Measurements from ENCODE around the gene SYDE2.
"Not testable (repeated sequence)": the region's sequence is repeated elsewhere in the genome, so short reads cannot be mapped to it uniquely, and the experiment has no call there.

Gene SYDE2

DNA sequence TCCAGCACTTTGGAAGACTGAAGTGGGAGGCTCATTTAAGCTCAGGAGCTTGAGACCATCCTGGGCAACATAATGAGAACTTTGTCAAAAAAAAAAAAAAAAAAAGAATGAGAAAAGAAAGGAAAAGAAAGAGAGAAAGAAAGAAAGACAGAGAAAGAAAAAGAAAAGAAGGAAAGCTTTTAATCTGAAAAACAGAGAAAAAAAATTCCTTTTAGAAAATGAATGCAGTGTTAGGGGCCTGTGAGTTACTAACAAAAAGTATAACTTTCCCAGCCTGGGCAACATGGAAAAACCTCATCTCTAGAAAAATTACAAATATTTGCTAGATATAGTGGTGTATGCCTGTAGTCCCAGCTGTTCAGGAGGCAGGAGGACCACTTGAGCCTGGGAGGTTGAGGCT lies 15.9 kb upstream of the SYDE2 start:
- DNase-seq, result no peak

DNA sequence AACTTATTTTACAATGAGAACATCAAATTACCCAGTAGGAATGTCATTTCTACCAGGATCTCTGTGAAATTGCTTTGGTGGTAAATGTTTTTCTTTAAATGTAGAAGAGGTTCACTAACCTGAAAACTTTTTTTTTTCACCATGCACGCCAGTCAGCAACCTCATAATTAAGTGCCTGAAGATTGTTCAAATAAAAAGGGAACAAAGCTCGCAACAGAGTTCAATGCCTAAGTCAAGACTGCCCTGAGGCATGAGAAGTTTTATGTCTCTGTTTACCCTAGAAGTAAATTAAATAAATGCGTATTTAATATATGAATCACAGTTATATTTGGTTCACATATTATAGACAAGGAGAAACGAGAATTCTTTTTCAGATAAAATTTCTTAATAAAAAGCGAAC lies 13.8 kb upstream of the SYDE2 start:
- DNase-seq, result no peak

DNA sequence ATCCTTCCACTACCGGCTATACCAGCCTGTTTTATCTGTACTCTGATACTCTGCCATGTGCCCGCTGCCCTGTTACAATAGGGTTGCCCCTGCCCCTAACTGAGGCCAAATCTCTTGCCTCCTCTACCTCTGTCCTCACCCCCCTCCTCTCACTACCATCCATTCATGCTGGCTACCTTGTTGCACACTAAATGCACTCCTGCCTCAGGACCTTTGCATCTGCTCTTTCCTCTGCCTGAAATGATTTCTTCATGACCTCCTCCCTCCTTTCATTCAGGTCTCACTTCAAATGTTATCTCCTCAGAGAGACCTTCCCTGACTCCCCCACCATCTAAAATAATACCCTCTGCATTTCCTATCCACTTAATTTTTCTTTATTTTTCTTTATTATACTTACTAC lies 7.7 kb upstream of the SYDE2 start:
- DNase-seq, result no peak

DNA sequence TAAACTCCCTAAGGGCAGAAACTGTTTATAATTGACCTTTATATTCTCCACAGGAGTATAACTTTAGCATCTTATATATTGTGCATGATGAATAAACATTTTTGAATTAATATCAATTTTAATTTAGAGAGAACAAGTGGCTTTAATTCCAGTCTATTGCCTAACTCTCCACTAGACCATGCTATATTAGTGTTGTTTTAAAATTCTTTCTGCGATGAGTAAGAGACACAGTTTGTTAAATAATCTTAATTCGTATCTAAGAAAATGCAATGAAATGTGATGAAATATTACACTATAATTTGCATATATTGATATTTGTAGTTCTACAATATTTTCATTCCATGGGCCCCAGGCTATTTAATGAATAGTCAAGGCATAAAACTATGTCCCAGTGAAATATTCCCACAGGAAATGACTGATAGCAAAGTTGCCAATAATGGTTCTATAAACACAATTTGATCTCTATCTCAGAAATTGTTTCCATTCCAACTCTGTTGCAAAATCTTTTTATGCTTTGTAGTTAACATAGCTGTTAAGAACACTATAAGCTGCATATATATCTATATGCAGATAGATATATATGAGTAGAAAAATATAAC lies 2.9 kb upstream of the SYDE2 start:
- DNase-seq, result no peak

DNA sequence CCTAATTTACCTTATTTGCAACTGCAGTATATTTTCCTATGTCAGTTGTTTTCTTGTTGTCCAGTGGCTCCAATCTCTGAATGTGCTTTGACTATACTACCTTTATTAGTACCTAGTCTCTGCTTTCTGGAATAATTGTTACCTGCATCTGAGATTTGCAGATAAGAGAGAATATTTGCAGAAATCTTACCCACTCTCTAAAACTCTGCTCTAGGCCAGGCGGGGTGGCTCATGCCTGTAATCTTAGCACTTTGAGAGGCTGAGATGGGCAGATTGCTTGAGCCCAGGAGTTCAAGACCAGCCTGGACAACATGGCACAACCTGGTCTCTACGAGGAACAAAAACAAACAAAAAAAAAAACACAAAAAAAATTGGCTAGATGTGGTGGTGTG lies 2.0 kb upstream of the SYDE2 start:
- no peak for DNase-seq

DNA sequence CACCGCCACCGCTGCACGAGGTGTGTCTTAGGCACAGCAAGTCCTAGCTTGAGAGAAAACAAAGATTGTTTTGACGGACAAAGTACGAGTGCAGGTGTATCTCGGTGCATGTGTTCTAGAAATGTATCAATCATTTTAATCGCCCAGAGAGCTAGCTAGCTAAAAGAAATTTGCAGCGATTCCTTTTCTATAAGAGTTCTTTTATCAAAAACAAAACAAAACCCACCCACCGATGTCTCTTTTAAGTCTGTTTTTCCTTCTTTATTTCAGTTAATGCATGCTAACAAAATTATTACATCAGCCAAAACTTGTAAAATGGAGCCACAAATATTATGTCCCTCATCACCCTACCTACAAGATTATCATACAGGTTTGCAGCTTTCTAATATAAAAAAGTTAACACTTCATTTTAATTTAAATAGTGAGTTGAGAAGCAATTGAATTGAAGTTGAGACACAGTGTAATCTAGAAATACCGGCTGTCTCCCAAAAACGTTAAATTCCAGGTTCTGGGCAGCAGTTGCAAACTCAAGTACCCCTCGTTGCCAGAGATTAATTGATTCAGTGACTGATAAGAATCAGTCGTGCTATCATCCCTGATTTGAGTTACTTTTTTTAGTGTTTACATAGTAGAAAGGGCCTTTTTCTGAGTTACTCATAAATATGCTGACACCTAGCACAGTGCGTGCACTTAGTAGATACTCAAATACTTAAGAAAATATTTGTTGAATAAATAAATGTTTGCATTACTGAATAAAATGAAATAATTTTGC lies 1.5 kb upstream of the SYDE2 start:
- DNase-seq, result peak; percentile 42

DNA sequence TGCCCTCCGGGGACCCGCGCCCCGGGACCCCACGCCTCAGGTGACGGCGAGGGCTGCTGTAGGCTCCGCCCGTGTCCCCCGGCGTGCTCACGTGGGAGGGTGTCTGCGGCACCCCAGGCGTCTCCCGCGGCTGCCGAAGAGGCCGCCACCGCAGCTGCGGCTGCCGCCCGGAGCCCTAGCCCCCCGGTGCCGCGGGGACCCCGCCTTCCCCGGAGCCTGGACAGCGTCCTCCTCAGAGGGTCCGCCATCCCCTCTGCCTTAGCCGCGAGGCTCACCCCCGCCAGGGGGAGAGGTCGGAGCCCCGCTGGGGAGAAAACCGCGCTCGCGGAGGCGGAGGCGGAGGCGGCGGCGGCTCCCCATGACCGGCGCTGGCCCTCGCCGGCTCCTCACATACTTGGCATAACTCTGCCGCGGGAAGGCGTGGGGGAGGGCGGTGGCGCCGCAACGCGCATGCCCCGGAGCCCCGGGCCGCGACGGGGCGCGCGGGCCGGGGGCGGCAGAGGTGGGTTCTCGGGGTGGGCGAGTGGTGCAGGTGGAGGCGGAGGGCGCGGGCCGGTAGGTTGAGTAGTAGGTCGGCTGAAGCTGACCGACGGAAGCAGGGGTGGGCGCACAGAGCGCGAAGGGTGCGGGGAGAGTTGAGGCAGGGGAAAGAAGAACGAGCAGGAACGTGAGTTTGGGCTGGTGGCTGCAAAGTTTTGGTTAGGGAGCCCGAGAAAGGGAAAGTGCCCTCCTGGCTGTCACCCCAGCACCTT lies 700 bp upstream of the SYDE2 start:
- DNase-seq, result peak; percentile 56

DNA sequence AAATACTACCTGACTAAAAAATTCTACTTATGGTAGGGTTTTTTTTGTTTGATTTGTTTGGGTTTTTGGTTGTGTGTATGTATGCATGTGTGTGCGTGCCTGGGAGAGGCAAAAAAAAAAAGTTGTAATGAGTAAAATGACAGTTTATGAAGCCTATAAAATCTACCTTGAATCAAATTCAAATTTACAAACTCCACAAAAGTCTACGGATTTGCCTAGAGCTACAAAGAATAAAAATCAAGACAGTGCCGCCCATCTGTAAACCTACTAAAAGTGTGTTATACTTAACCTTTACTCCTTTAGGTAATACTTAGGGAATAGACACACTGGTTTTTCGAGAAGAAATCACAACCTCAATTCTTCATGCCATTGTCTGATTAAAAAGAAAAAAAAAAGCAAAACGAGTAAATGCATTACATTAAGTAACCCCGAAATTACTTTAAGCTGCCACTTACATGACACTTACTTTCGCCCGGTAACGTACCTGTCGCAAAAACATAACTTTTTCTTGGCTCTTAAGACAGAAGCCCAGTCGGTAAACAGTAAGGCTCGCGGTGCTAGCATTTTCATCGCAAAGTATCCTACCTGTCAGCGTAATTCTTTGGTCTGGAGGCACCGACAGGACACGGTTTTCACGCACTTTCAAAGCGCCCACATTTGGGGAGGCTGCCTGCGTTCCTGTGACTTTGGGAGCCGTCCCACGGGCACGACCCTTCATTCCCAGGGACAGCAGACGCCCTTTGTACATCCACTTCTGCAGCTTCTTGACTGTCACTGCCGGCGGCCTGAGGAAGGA lies 951 bp downstream of the SYDE2 start:
- DNase-seq, result peak; percentile 37

DNA sequence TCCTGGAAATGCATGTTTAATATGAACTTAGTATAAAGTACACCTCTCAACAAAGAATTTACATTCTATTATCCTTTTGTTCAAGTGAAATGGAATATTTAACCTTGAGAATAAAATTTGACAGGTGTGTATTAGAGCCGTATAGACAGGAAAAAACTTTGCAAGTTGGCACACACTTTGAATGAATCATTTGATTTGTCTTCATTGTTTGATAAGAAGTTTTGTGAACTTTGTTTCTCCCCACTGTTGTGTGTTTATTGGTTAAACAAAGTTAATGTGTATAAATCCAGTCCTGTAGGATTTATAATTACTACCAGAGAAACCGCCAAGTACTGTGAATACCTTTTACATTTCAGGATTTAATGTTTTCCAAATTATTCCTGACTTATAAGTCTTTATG lies 2.0 kb downstream of the SYDE2 start:
- no peak for DNase-seq

DNA sequence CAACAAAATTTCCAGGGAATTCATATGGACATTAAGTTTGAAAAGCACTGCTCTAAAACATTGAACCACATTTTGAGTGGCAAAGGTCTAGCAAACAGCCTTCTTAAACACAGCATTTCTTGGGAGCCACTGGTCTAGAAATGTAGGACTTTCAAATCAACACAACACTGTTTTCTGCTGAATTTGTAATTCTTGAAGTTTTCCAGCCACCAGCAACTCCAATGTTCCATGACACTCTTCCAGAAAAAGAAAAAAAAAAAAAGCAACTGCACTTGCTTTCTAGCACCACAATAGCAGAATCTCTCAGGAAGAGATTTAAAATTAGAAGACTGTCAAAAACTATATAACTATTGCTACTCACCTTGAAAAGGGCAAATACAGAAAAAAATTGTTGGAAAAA lies 4.5 kb downstream of the SYDE2 start:
- no peak for DNase-seq

DNA sequence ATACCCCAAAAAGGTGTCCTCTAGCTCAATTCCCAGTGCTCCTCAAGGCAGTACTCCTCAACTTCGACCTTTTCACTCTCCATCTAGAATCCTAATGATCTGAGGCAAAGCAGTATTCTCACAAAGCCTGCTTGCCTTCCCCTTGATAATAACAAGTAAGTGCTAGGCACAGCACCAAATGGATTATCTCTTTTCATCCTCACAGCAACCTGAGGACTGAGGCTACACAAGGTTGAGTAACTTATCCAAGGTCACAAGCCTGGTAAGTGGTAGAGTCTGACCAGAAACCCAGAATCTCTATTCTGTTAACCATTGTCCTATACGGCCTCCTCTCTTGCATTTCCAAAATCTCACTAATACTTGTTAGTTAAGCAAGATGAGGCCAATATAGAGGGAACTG lies 5.1 kb downstream of the SYDE2 start:
- no peak for DNase-seq

DNA sequence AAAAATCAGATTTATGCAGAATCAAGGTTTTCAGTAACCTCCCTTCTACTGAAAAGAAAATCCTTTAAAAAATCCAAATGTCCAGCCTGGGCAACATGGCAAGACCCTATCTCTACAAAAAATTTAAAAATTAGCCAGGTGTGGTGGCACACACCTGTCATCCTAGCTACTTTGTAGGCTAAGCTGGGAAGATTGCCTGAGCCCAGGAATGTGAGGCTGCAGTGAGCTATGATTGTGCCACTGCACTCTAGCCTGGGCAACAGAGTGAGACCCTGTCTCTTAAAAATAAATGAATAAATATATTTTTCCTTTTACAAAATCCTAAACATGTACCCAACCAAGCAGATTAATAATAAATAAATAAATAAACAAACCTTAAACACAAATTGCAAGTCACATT lies 8.7 kb downstream of the SYDE2 start:
- DNase-seq, result not testable (repeated sequence)

DNA sequence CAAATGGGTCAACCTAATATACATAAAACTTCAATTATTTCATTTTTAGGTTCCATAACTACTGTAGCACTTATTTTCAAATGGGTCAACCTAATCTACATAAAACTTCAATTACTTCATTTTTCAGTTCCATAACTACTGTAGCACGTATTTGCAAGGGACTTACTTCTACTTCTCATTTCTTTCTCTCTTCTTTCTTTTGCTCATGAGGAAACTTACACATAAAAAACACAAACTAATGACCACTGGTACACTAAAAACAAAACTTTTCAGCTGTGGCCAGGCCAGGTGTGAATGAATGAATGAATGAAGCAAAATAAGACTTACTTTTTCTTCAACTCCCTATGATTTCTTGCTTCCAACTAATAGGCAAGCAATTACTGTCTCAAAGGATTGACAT lies 11.7 kb downstream of the SYDE2 start:
- no peak for DNase-seq

DNA sequence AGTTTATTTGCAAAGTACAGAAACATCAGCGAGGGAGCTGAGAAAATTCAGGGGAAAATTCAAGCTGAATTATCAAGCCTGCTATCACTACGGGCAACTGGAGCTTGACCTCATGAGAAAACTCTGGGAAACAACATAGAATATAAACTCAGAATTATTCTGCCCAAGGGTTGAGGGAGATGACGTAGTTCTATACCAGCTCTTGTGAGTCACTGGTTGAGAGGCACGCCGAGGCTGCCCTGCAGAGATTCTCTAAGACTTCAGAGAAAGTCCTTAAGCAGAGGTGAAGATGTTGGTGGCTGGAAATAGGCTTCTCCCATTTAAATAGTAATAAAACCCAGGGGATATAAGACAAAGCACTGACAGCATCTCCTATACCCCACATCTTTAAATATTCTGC lies 12.3 kb downstream of the SYDE2 start:
- no peak for DNase-seq

DNA sequence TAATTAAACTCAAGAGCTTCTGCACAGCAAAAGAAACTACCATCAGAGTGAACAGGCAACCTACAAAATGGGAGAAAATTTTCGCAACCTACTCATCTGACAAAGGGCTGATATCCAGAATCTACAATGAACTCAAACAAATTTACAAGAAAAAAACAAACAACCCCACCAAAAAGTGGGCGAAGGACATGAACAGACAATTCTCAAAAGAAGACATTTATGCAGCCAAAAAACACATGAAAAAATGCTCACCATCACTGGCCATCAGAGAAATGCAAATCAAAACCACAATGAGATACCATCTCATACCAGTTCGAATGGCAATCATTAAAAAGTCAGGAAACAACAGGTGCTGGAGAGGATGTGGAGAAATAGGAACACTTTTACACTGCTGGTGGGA lies 13.8 kb downstream of the SYDE2 start:
- DNase-seq, result not testable (repeated sequence)

DNA sequence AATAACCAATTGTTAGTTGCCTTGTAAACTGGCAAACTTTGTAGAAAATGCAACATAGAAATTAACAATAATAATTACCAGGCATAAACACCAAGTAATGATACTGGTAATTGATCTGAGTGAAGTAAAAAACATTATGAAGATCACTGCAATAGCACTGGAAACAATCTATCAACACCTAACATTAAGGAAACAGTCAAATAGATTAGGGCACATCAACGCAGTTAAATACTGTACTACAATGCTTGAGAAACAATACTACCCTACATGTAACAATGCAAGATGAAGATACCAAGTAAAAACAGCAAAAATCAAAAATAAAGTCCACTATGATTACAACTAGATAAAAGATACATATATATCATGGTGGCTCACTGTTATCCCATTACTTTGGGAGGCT lies 16.6 kb downstream of the SYDE2 start:
- DNase-seq, result no peak

DNA sequence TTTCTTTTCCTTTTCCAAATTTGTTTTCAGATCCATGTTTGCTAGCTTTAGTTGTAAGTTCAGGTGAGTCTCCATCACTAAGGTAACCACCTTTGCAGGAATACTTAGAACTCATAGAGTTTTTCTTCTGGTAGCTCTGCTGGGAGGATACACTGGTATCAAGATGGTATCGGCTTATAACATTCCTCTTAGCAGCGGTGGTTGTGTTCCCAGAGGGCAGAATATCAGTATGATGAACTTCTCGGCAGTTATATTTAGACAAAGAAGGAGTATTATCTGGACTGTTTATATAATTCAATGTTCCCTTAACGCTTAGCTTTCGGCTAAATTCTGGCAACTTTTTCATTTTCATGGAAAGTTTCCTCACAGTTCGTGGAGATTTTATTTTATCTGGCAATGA lies 18.1 kb downstream of the SYDE2 start:
- DNase-seq, result no peak

DNA sequence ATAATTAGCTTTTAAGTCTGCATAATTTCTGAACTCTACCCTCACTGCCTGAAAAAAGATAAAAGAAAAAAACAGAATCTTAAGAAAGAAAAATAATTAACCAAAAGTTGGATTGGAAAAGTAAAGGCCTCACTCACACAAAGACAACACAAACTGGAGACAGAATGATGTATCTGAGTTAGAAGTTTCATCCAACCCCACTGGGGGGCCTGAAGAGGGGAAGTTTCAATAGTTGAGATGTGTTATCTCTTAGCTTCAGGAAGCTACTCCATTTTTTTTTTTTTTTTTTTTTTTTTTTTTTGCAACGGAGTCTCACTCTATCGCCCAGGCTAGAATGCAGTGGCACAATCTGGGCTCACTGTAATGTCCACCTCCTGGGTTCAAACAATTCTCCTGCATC lies 19.9 kb downstream of the SYDE2 start:
- peak; percentile 19 for DNase-seq

DNA sequence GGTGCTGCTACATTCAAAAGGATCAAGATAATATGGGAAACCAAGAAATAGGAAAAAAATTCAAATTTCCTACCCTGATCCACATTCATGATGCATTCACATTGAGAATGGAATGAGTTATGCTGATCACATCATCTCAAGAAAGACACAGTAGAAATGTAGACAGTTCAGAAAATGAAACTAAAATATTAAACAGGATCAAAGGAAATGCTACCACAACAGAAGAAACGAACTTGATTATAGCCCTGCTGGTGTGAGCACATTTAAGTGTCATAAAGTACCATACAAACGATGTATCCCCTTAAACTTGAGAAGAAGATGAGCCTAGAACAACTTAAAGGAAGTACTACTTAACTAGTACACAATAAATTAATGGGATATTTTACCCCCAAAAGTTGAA lies 21.3 kb downstream of the SYDE2 start:
- no peak for DNase-seq

DNA sequence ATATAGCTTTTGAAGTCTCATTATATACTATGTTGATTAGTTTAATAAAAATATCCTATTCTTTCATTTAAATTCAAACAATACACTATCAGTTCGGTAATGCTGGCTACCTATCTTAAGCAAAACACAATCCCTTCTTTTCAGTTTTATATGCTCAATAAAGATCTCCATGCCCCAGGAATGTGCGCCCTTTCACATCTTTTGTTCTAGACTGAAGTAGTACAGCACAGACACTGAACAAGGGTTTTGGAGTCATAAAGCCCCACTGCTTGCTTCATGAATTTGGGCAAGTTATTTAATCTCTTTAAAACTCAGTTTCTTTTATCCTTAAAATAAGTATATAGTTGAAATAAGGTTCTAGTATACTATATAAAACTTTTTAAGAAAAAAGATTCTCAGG lies 22.4 kb downstream of the SYDE2 start:
- DNase-seq, result no peak

DNA sequence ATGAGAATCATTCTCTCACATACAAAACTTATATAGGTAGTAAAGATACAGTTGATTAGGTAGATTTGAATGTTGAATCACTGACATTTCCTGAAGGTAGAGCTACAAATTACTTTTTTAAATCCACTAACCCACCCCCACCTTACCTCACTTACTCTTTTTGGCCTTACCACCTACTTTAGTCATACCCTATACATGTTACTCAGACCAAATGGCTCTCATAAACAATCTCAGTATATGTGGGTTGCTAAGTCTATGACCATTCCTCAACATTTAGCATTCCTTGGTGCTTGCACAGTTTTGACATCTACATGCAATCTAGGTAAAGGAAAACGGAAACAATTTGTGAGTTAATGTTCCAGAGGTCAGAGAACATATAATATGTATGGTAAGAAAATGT lies 26.3 kb downstream of the SYDE2 start:
- DNase-seq, result no peak

DNA sequence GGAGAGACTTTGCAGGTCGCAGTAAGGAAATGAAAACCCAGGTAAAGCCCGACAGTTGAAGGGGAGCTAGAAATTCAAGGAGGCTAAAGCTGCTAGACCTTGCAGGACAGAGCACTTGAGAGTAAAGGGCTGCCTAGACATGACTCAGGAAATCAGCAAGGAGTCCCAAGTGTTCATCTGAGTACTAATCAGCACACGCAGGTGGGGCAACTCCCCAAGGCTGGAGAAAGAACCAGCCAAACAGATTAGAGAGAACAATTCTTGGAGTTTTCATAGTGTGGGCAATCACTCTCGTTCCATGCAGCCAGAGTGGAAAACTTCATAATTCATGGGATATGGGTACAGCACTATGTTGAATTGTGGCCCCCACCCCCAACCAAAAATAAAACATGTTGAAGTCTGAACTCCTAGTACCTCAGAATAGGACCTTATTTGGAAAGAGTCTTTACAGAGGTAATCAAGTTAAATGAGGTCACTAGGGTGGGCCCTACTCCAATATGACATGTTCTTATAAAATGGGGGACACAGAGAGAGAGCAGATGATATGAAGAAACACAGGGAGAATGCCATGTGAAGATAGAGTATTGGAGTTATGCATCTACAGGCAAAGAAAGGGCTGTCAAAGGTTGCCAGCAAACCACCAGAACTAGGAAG lies 28.0 kb downstream of the SYDE2 start:
- DNase-seq, result peak; percentile 67

DNA sequence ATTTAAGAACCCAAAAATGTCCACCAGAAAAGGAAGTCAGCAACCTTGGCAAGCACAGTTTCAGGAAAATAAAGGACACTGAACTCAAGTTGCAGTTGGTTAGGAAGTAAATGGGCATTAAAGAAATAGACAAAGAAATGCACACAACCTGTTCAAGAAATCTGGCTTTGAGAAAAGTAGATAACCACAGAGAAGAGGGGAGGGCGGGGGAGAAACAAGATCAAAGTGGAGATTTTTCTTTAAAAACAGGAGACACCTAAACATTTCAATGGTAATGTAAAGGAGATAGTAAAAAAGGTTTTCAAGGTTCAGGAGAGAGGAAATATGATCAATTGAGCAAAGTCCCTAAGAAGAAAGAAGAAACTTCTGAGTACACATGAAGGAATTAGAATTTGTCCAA lies 29.1 kb downstream of the SYDE2 start:
- no peak for DNase-seq

Measured in hematopoietic multipotent progenitor cell treated with erythropoietin and hydrocortisone succinate and interleukin-3 and kit ligand, for 8 days (in vitro differentiated cells).